GM12875 (cell line): Measurements from ENCODE around the gene HDAC11.

Experiments
- H3K4me3 ChIP-seq: one replicate; pipeline ENCODE4 v1.5.1; 2011; ENCODE audit warnings: low read depth, low read length, control low read depth
- CTCF ChIP-seq: IDR thresholded peaks from 2 replicates; pipeline ENCODE4 v1.5.1; 2011; ENCODE audit warnings: low read depth, mild to moderate bottlenecking, control low read depth, inconsistent platforms, low read length, moderate library complexity, borderline replicate concordance; ENCODE audit not compliant: insufficient read depth

Gene HDAC11

GRCh38 chr3:13501056-13501455 is 20.9 kb downstream of the HDAC11 start:
- H3K4me3 ChIP-seq: no peak overlapping the region
- no peak for TF ChIP-seq CTCF

DNA sequence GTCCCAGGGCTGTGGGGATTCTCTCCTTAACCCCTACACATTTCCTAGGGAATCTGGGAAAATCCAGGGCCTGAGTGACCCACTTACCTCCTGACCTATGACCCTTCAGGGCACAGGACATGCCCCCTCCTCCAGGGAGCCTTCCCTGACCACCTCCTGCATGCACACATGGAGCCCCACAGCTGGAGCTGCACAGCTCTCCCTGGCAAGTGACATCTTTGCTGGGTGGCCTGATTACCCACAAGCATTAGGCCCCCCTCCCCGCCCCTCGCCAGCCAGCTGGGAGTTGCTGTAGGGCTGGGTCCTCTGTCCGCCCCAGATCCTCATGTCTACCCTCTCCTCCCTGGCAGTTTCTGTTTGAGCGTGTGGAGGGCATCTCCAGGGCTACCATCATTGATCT is 21.4 kb downstream of the HDAC11 start:
- H3K4me3 ChIP-seq: no peak overlapping the region
- no peak for TF ChIP-seq CTCF

- no peak overlapping the region for H3K4me3 ChIP-seq
- TF ChIP-seq CTCF: no peak
Measured at GRCh38 chr3:13501958-13502790, 22.1 kb downstream of the HDAC11 start.

GRCh38 chr3:13502791-13503060 is 22.6 kb downstream of the HDAC11 start:
- no peak for TF ChIP-seq CTCF
- H3K4me3 ChIP-seq: no peak overlapping the region

GRCh38 chr3:13504161-13504831 is 24.2 kb downstream of the HDAC11 start:
- no peak overlapping the region for H3K4me3 ChIP-seq
- no peak for TF ChIP-seq CTCF

DNA sequence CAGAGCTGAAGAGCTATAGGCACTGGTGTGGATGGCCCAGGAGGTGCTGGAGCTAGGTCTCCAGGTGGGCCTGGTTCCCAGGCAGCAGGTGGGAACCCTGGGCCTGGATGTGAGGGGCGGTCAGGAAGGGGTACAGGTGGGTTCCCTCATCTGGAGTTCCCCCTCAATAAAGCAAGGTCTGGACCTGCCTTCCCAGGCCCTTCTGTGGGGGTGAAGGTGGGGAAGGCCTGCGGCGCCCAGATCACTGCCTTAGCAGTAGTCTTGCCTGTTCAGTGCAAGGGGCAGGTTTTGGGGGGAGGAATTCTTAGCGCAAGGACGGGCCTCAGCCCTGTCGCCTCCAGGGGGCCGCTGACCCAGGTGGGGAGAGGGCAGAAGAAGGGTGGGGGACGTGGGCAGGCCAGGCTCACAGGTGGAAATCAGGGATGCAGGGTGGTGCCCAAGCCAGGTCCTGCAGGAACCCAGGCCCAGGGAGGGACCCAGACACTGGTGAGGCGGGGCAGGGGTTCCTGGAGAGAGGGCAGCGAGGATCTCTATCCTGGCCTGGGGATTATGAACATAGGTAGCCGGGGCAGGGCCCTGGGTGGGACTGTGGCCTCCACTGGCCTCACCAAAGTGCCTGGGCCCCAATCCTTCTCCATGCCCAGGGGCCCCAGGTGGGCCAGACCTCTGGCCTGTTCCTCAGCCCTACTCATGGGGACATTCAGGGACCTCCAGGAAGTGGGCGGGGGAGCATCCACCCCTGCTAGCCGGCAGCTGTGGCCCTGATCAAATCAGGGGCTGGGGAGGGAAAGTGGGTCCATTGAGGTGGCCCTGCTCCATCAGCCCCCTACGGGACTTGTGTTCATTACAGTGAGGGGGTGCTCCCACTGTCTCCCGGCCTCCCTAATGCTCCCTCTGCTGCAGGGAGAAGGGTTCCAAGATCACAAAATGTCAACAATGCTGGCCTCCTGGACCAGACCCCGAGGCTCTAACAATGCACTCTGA is 25.3 kb downstream of the HDAC11 start:
- no peak for TF ChIP-seq CTCF
- no peak overlapping the region for H3K4me3 ChIP-seq
